Measurements from ENCODE around the gene ZFYVE28. TPM values are rescaled to one million over a fixed set of nuclear protein-coding genes. Genes with fewer than 3 reads are reported as not detected.

ZFYVE28 gene
- total and polyA plus RNA-seq, 8 donors: 4.9 to 88.8 (median 7.3) TPM

GRCh38 chr4:2397596-2398379 is 20.7 kb downstream of the ZFYVE28 start:
- Histone ChIP-seq H3K36me3 (no peaks in the 10 kb centered on the region), H3K27ac (no peak overlapping the region), H3K4me3 (no peak overlapping the region), H3K9me3 (no peaks in the 10 kb centered on the region), H3K4me1 (peaks cover 15 to 40% (median 32%) of the 10 kb centered on the region in 4 donors), H3K27me3 (peaks cover 0 to 13% (median 0%) of the 10 kb centered on the region in 3 donors)
- WGBS, 5 donors: 79 to 86% (median 82%) methylated on average over 20 of the region's 20 CpGs
- no peak for DNase-seq
- intact Hi-C loops (cut with DNase I; ENCODE audit: low total_unique reads): no loop called here
- TF ChIP-seq POLR2A (IDR thresholded peaks at IDR 0.05) (no peak), EP300 (IDR thresholded peaks at IDR 0.05) (no peak), CTCF (IDR thresholded peaks at IDR 0.05) (no peak)

GRCh38 chr4:2396781-2397368 is 21.6 kb downstream of the ZFYVE28 start:
- H3K4me3 ChIP-seq: no peak overlapping the region
- no peak overlapping the region for H3K27ac ChIP-seq
- H3K4me1 ChIP-seq: peaks cover 5 to 31% (median 23%) of the 10 kb centered on the region in 4 donors
- 61 to 71% (median 68%) methylated on average over 20 to 21 of the region's 21 CpGs for WGBS, 5 donors
- no peaks in the 10 kb centered on the region for H3K9me3 ChIP-seq
- TF ChIP-seq POLR2AphosphoS5 (IDR thresholded peaks at IDR 0.05): no peak
- no peak for TF ChIP-seq POLR2A (IDR thresholded peaks at IDR 0.05)
- TF ChIP-seq CTCF (IDR thresholded peaks at IDR 0.05): no peak
- no peak for TF ChIP-seq EP300 (IDR thresholded peaks at IDR 0.05)
- no peak for DNase-seq
- H3K36me3 ChIP-seq: no peaks in the 10 kb centered on the region
- peaks cover 0 to 13% (median 0%) of the 10 kb centered on the region in 3 donors for H3K27me3 ChIP-seq
- intact Hi-C loops (cut with DNase I; ENCODE audit: low total_unique reads): no loop called here

- TF ChIP-seq EP300 (IDR thresholded peaks at IDR 0.05): no peak
- TF ChIP-seq POLR2A (IDR thresholded peaks at IDR 0.05): no peak
- no peak for TF ChIP-seq POLR2AphosphoS5 (IDR thresholded peaks at IDR 0.05)
- TF ChIP-seq CTCF (IDR thresholded peaks at IDR 0.05): no peak
- Histone ChIP-seq H3K4me1 (peaks cover 0 to 23% (median 16%) of the 10 kb centered on the region in 4 donors), H3K27me3 (peaks cover 0 to 11% (median 0%) of the 10 kb centered on the region in 3 donors), H3K4me3 (no peak overlapping the region), H3K36me3 (no peaks in the 10 kb centered on the region), H3K9me3 (no peaks in the 10 kb centered on the region), H3K27ac (no peak overlapping the region)
- intact Hi-C loops (cut with DNase I; ENCODE audit: low total_unique reads): no loop called here
- no peak for DNase-seq
- WGBS, 5 donors: 44 to 74% (median 61%) methylated on average over 6 to 9 of the region's 9 CpGs
Observed at GRCh38 chr4:2395584-2395983, 22.9 kb downstream of the ZFYVE28 start.

GRCh38 chr4:2395038-2395437 is 23.4 kb downstream of the ZFYVE28 start:
- intact Hi-C loops (cut with DNase I; ENCODE audit: low total_unique reads): no loop called here
- Histone ChIP-seq H3K27ac (no peak overlapping the region), H3K4me1 (peaks cover 0 to 23% (median 16%) of the 10 kb centered on the region in 4 donors), H3K9me3 (no peaks in the 10 kb centered on the region), H3K36me3 (no peaks in the 10 kb centered on the region), H3K4me3 (no peak overlapping the region), H3K27me3 (peaks cover 0 to 11% (median 0%) of the 10 kb centered on the region in 3 donors)
- TF ChIP-seq CTCF (IDR thresholded peaks at IDR 0.05) (no peak), POLR2A (IDR thresholded peaks at IDR 0.05) (no peak), EP300 (IDR thresholded peaks at IDR 0.05) (no peak), POLR2AphosphoS5 (IDR thresholded peaks at IDR 0.05) (no peak)
- no peak for DNase-seq
- WGBS, 5 donors: 83 to 94% (median 90%) methylated on average over 9 of the region's 9 CpGs

Measured in stomach (tissue), 9 donors.